Left hindlimb (tissue), 1 donor: ENCODE results near the gene ACSS2.
A peak's percentile ranks its signal among the peaks of the same experiment; 100 is the strongest.

Experiments used
- DNase-seq: peaks from one replicate; pipeline ENCODE4 v3.0.0-alpha.2; 2018

Gene ACSS2

GRCh38 chr20:34916774-34917354 is 40.5 kb downstream of the ACSS2 start:
- DNase-seq: no peak

- DNase-seq: no peak
These were observed 43.6 kb downstream of the ACSS2 start for GRCh38 chr20:34920055-34920454.

GRCh38 chr20:34921436-34921835 is 45.0 kb downstream of the ACSS2 start:
- DNase-seq: no peak

GRCh38 chr20:34922654-34923381 is 46.4 kb downstream of the ACSS2 start:
- DNase-seq: no peak

- no peak for DNase-seq
These were observed 47.0 kb downstream of the ACSS2 start for GRCh38 chr20:34923414-34923813.

- DNase-seq: no peak
These were observed 48.9 kb downstream of the ACSS2 start for GRCh38 chr20:34925341-34925740.

GRCh38 chr20:34925981-34926380 is 49.6 kb downstream of the ACSS2 start:
- DNase-seq: no peak

GRCh38 chr20:34926581-34926980 is 50.2 kb downstream of the ACSS2 start:
- no peak for DNase-seq

- no peak for DNase-seq
These were observed 51.3 kb downstream of the ACSS2 start for GRCh38 chr20:34927736-34928135.

GRCh38 chr20:34928411-34928810 is 52.0 kb downstream of the ACSS2 start:
- no peak for DNase-seq

- no peak for DNase-seq
These were observed 55.4 kb downstream of the ACSS2 start for GRCh38 chr20:34931771-34932170.

GRCh38 chr20:34938466-34939163 is 62.2 kb downstream of the ACSS2 start:
- DNase-seq: peak; percentile 45

GRCh38 chr20:34940081-34940481 is 63.7 kb downstream of the ACSS2 start:
- DNase-seq: no peak

GRCh38 chr20:34941226-34941625 is 64.8 kb downstream of the ACSS2 start:
- no peak for DNase-seq

GRCh38 chr20:34942301-34942700 is 65.9 kb downstream of the ACSS2 start:
- no peak for DNase-seq

GRCh38 chr20:34943808-34944567 is 67.6 kb downstream of the ACSS2 start:
- no peak for DNase-seq

- no peak for DNase-seq
These were observed 69.1 kb downstream of the ACSS2 start for GRCh38 chr20:34945315-34946077.

- no peak for DNase-seq
These were observed 70.2 kb downstream of the ACSS2 start for GRCh38 chr20:34946661-34947060.

GRCh38 chr20:34947336-34947735 is 70.9 kb downstream of the ACSS2 start:
- no peak for DNase-seq

GRCh38 chr20:34948030-34948429 is 71.6 kb downstream of the ACSS2 start:
- DNase-seq: no peak

- no peak for DNase-seq
These were observed 72.7 kb downstream of the ACSS2 start for GRCh38 chr20:34949120-34949519.

GRCh38 chr20:34951252-34951651 is 74.8 kb downstream of the ACSS2 start:
- DNase-seq: no peak

GRCh38 chr20:34951652-34952051 is 75.2 kb downstream of the ACSS2 start:
- DNase-seq: no peak
